K562 (cell line): Measurements from ENCODE around the gene ANKRD13B. TPM values are rescaled to one million over a fixed set of nuclear protein-coding genes. Genes with fewer than 3 reads are reported as not detected.

Experiments
- BACH1 ChIP-seq: fragments of 200-800 bp; sonication (Bioruptor generic); IDR thresholded peaks from 2 replicates; pipeline ENCODE4 v1.6.1; 2016; ENCODE audit warnings: missing genetic modification characterization, missing compliant biosample characterization
- CUX1 ChIP-seq: fragments of 200-800 bp; sonication (Bioruptor generic); IDR thresholded peaks from 2 replicates; pipeline ENCODE4 v1.6.1; 2016; ENCODE audit warnings: missing genetic modification characterization, missing compliant biosample characterization
- DEAF1 ChIP-seq: fragments of 450-650 bp; formaldehyde crosslinking; IDR thresholded peaks from 2 replicates; pipeline ENCODE4 v1.4.0; 2020; ENCODE audit warnings: mild to moderate bottlenecking, moderate library complexity
- DMBX1 ChIP-seq: fragments of 250-450 bp; sonication (Bioruptor Pico); IDR thresholded peaks from 2 replicates; pipeline ENCODE4 v1.8.0; 2022; ENCODE audit warnings: inconsistent platforms, mild to moderate bottlenecking, moderate library complexity, borderline replicate concordance
- ETS1 ChIP-seq: conservative IDR thresholded peaks from 2 replicates; pipeline ENCODE4 v1.6.1; 2011; ENCODE audit warnings: low read depth, mild to moderate bottlenecking, low read length; ENCODE audit not compliant: control insufficient read depth
- ETV1 ChIP-seq: fragments of 450-650 bp; conservative IDR thresholded peaks from 2 replicates; pipeline ENCODE4 v1.6.1; 2016; ENCODE audit warnings: missing genetic modification characterization, control low read depth, low read depth, missing compliant biosample characterization
- HDAC2 ChIP-seq: fragments of 450-650 bp; IDR thresholded peaks from 2 replicates; pipeline ENCODE4 v1.6.1; 2016; ENCODE audit warnings: mild to moderate bottlenecking
- HOXB6 ChIP-seq: fragments of 250-450 bp; sonication (Bioruptor Pico); IDR thresholded peaks from 2 replicates; pipeline ENCODE4 v1.5.1; 2022; ENCODE audit warnings: mild to moderate bottlenecking, borderline replicate concordance
- KDM1A ChIP-seq, 2 experiments: fragments of 450-650 bp; IDR thresholded peaks; 2 replicates each; pipeline ENCODE4 v1.6.1; 2016; ENCODE audit warnings: mild to moderate bottlenecking in 2 of 2
- POLR2G ChIP-seq: fragments of 200-400 bp; formaldehyde crosslinking; IDR thresholded peaks from 2 replicates; pipeline ENCODE4 v1.6.1; 2017; ENCODE audit warnings: low read depth, mild to moderate bottlenecking, antibody characterized with exemption, low read length, moderate library complexity
- PPARD ChIP-seq: fragments of 250-450 bp; sonication (Bioruptor Pico); IDR thresholded peaks from 2 replicates; pipeline ENCODE4 v1.8.0; 2022; ENCODE audit warnings: inconsistent platforms, mild to moderate bottlenecking, moderate library complexity
- RB1 ChIP-seq: fragments of 450-650 bp; IDR thresholded peaks from 2 replicates; pipeline ENCODE4 v1.6.1; 2017; ENCODE audit warnings: low read depth, mild to moderate bottlenecking
- TCF7 ChIP-seq: sonication (generic); IDR thresholded peaks from 2 replicates; pipeline ENCODE4 v1.6.1; 2016; ENCODE audit warnings: antibody characterized with exemption, borderline replicate concordance
- TFAM ChIP-seq: fragments of 250-450 bp; sonication (Bioruptor Pico); conservative IDR thresholded peaks from 2 replicates; pipeline ENCODE4 v1.5.0; 2021; ENCODE audit warnings: mild to moderate bottlenecking, moderate library complexity
- ZNF311 ChIP-seq: fragments of 250-450 bp; sonication (Bioruptor Pico); IDR thresholded peaks from 2 replicates; pipeline ENCODE4 v1.4.0; 2020; ENCODE audit warnings: mild to moderate bottlenecking, moderate library complexity
- polyA plus RNA-seq, 8 experiments: library from polyadenylated mRNA; depleted of rRNA in 4 of 8; stranded (reverse) in 5 of 8; unstranded in 3 of 8; fragments of >200 nt; fragmentation: Nextera tagmentation in 2 of 8; fragmentation: Illumina TruSeq in 1 of 8; extraction: Ambion mirVana in 2 of 8; extraction: Trizol in 1 of 8; gene quantifications; 2 replicates each; pipeline versions ENCODE4 v1.2.1 to v1.2.3, GENCODE V29; 2011 to 2014; ENCODE audit warnings: inconsistent platforms in 1 of 8, missing spikeins in 1 of 8
- total RNA-seq, 7 experiments: library from RNA; depleted of rRNA in 6 of 7; stranded (reverse); fragments of >200 nt in 6 of 7; fragmentation: Illumina TruSeq in 2 of 7; extraction: Trizol in 2 of 7; gene quantifications; 2 replicates each; pipeline versions ENCODE4 v1.2.1 to v1.2.3, GENCODE V29; 2011 to 2021; ENCODE audit warnings: low replicate concordance in 1 of 7
- TF ChIP-seq, protein P1 (sequence below): sonication (generic); formaldehyde crosslinking; IDR thresholded peaks from 2 replicates; pipeline ENCODE4 v1.8.1; 2023; ENCODE audit warnings: mild to moderate bottlenecking, missing genetic modification reagents

ANKRD13B gene
- total and polyA plus RNA-seq, 9 of the 15 experiments (the other 6 are each of a cell fraction or from before 2014, with no cell fraction given): 0.15 to 28.1 (median 4.6) TPM

DNA sequence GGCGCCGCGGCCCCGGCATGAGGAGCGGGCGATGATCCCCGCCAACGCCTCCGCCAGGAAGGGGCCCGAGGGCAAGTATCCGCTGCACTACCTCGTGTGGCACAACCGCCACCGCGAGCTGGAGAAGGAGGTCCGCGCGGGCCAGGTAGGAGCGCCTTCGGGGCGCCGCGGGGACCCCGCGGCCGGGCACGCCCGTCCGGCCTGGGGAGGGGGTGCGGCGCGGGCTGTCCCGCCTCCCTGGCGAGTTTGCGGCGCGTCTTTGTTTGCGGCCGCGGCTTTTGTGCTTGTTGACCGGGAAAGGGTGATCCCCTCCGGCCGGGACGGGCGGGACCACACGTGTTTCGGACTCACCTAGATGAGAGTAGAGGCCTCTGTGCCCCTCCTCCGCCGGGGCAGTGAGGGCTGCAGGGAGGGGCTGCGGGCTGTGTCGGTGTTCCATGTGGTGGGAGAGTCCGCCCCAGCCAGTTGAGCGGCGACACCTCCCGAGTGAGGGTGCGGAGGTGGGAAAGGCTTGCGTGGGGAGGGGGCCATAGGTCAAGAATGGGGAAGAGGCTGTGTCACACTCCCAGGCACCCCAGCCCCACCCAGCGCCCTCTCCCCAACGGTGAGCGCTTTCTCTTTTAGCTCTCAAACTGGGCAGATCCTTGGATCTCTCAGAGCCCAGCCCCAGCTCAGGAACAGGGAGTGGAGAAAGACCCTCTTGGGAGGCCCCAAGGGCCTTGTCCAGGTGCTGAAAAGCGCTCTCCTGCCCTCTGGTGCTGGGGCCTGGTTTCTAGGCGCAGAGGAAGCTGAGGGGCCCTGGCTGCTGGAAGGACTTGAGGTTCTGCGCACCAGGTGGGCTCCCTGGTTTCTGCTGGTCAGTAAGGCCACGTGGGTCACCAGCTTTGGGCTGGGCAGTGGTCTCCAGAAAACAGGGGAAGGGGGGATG is 923 bp downstream of the ANKRD13B start (continued):
- no peak for TF ChIP-seq DEAF1
- TF ChIP-seq CUX1 (CRISPR knock-in tag): no peak
- TF ChIP-seq TCF7: no peak
- TF ChIP-seq ZNF311 (CRISPR knock-in tag): no peak
- TF ChIP-seq ETV1: no peak
- TF ChIP-seq RB1: 0 out of 2 replicates have a peak, but pooled peaks have one; percentile 33
- TF ChIP-seq HDAC2: peak; percentile 75
- no peak for TF ChIP-seq DMBX1 (CRISPR knock-in tag)
- no peak for TF ChIP-seq HOXB6 (CRISPR knock-in tag)
- TF ChIP-seq BACH1 (tag): no peak
- TF ChIP-seq KDM1A (IDR thresholded peaks at IDR 0.05): no peak
- no peak for TF ChIP-seq TFAM (CRISPR knock-in tag)
- no peak; the same call in none of the 2 replicates for TF ChIP-seq POLR2G
- peak; percentile 62; the same call in 1 of the 2 replicates for TF ChIP-seq ETS1
- TF ChIP-seq, protein P1, sequence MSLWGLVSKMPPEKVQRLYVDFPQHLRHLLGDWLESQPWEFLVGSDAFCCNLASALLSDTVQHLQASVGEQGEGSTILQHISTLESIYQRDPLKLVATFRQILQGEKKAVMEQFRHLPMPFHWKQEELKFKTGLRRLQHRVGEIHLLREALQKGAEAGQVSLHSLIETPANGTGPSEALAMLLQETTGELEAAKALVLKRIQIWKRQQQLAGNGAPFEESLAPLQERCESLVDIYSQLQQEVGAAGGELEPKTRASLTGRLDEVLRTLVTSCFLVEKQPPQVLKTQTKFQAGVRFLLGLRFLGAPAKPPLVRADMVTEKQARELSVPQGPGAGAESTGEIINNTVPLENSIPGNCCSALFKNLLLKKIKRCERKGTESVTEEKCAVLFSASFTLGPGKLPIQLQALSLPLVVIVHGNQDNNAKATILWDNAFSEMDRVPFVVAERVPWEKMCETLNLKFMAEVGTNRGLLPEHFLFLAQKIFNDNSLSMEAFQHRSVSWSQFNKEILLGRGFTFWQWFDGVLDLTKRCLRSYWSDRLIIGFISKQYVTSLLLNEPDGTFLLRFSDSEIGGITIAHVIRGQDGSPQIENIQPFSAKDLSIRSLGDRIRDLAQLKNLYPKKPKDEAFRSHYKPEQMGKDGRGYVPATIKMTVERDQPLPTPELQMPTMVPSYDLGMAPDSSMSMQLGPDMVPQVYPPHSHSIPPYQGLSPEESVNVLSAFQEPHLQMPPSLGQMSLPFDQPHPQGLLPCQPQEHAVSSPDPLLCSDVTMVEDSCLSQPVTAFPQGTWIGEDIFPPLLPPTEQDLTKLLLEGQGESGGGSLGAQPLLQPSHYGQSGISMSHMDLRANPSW: peak; percentile 71; the same call in 1 of the 2 replicates
- no peak for TF ChIP-seq PPARD (CRISPR knock-in tag)
